Brain pericyte (primary cell): ENCODE data around the gene CARMIL1.

Source experiments
- DNase-seq: peaks from one replicate; pipeline ENCODE4 v3.0.0-alpha.2; 2012; ENCODE audit warnings: low read depth, low spot score

CARMIL1 gene

GRCh38 chr6:25506020-25506419 is 226.8 kb downstream of the CARMIL1 start:
- DNase-seq: no peak

- DNase-seq: no peak
These were observed 228.9 kb downstream of the CARMIL1 start for GRCh38 chr6:25508051-25508450.

GRCh38 chr6:25511376-25511775 is 232.2 kb downstream of the CARMIL1 start:
- no peak for DNase-seq

GRCh38 chr6:25512560-25512959 is 233.4 kb downstream of the CARMIL1 start:
- DNase-seq: no peak

- DNase-seq: no peak
These were observed 240.7 kb downstream of the CARMIL1 start for GRCh38 chr6:25519856-25520255.

- no peak for DNase-seq
These were observed 245.4 kb downstream of the CARMIL1 start for GRCh38 chr6:25524542-25524941.

GRCh38 chr6:25525078-25525477 is 245.9 kb downstream of the CARMIL1 start:
- no peak for DNase-seq

- no peak for DNase-seq
These were observed 255.9 kb downstream of the CARMIL1 start for GRCh38 chr6:25534942-25535631.

- no peak for DNase-seq
These were observed 256.6 kb downstream of the CARMIL1 start for GRCh38 chr6:25535632-25536225.

GRCh38 chr6:25536781-25537180 is 257.6 kb downstream of the CARMIL1 start:
- DNase-seq: no peak

- no peak for DNase-seq
These were observed 258.3 kb downstream of the CARMIL1 start for GRCh38 chr6:25537349-25538018.

GRCh38 chr6:25541228-25541627 is 262.1 kb downstream of the CARMIL1 start:
- no peak for DNase-seq

- no peak for DNase-seq
These were observed 264.1 kb downstream of the CARMIL1 start for GRCh38 chr6:25542984-25543910.

GRCh38 chr6:25544833-25545232 is 265.7 kb downstream of the CARMIL1 start:
- no peak for DNase-seq

GRCh38 chr6:25547797-25548196 is 268.6 kb downstream of the CARMIL1 start:
- no peak for DNase-seq

- no peak for DNase-seq
These were observed 269.3 kb downstream of the CARMIL1 start for GRCh38 chr6:25548451-25548850.

- no peak for DNase-seq
These were observed 271.5 kb downstream of the CARMIL1 start for GRCh38 chr6:25550631-25551030.

GRCh38 chr6:25553502-25553901 is 274.3 kb downstream of the CARMIL1 start:
- DNase-seq: no peak

GRCh38 chr6:25555188-25555587 is 276.0 kb downstream of the CARMIL1 start:
- DNase-seq: no peak

- peak; percentile 22 for DNase-seq
These were observed 277.3 kb downstream of the CARMIL1 start for GRCh38 chr6:25556516-25556915.

- no peak for DNase-seq
These were observed 279.1 kb downstream of the CARMIL1 start for GRCh38 chr6:25558155-25558817.
